Testis (tissue), 3 donors: ENCODE measurements around the gene PLAC8. TPM values are rescaled to one million over a fixed set of nuclear protein-coding genes. Genes with fewer than 3 reads are reported as not detected.

Experiments
- DNase-seq: peaks from one replicate; pipeline ENCODE4 v3.0.0-alpha.2; 2019
- H3K27ac ChIP-seq, 2 donors: fragments of 200-600 bp; sonication (generic); one replicate each; pipeline ENCODE4 v1.5.1; 2019
- H3K27me3 ChIP-seq: fragments of 200-600 bp; sonication (generic); one replicate; pipeline ENCODE4 v1.5.1; 2019
- H3K36me3 ChIP-seq: fragments of 200-600 bp; sonication (generic); one replicate; pipeline ENCODE4 v1.5.1; 2017; ENCODE audit warnings: low read depth; ENCODE audit errors: missing control alignments
- H3K4me1 ChIP-seq: fragments of 200-600 bp; sonication (generic); one replicate; pipeline ENCODE4 v1.5.1; 2019
- H3K4me3 ChIP-seq, 2 donors: fragments of 200-600 bp; sonication (generic); one replicate each; pipeline ENCODE4 v1.5.1; 2017 to 2019
- H3K9me3 ChIP-seq: fragments of 200-600 bp; sonication (generic); one replicate; pipeline ENCODE4 v1.5.1; 2017
- POLR2A ChIP-seq: fragments of 450-650 bp; IDR thresholded peaks from one replicate; pipeline ENCODE4 v1.6.1; 2017; ENCODE audit warnings: antibody characterized with exemption, mild to moderate bottlenecking, moderate library complexity
- WGBS, 2 donors: methylation state at CpG; one replicate each; pipeline ENCODE4 v1.1.5; 2018; 5-methylcytosine and 5-hydroxymethylcytosine counted together
- intact Hi-C: fragments of 100-400 bp; cut with DNase I; formaldehyde crosslinking; loops from one replicate; pipeline ENCODE4 v1.15.1; 2023; ENCODE audit warnings: low total_unique reads
- polyA plus RNA-seq: library from polyadenylated mRNA; stranded (reverse); fragments of 350-450 nt; fragmentation: Illumina TruSeq; extraction: RNeasy Lipid Tissue Mini Kit (QIAGEN cat#74804); gene quantifications from one replicate; pipeline ENCODE4 v1.2.3, GENCODE V29; 2014; ENCODE audit warnings: low read depth, low replicate concordance; ENCODE audit not compliant: insufficient read depth
- total RNA-seq, 2 donors: library from RNA; depleted of rRNA; stranded (reverse); fragments of >200 nt; gene quantifications; one replicate each; pipeline ENCODE4 v1.2.3, GENCODE V29; 2016
- TF ChIP-seq, protein P1 (sequence below), 3 experiments: fragments of 450-650 bp in 2 of 3; fragments of 200-600 bp in 1 of 3; sonication (generic) in 1 of 3; IDR thresholded peaks; one replicate each; pipeline ENCODE4 v1.5.1; 2016 to 2019; ENCODE audit warnings: antibody characterized with exemption in 3 of 3, mild to moderate bottlenecking in 2 of 3, moderate library complexity in 1 of 3

PLAC8 gene
- total and polyA plus RNA-seq, 3 donors from 2014 or later, result 0.55 to 2.0 (median 1.3) TPM

DNA sequence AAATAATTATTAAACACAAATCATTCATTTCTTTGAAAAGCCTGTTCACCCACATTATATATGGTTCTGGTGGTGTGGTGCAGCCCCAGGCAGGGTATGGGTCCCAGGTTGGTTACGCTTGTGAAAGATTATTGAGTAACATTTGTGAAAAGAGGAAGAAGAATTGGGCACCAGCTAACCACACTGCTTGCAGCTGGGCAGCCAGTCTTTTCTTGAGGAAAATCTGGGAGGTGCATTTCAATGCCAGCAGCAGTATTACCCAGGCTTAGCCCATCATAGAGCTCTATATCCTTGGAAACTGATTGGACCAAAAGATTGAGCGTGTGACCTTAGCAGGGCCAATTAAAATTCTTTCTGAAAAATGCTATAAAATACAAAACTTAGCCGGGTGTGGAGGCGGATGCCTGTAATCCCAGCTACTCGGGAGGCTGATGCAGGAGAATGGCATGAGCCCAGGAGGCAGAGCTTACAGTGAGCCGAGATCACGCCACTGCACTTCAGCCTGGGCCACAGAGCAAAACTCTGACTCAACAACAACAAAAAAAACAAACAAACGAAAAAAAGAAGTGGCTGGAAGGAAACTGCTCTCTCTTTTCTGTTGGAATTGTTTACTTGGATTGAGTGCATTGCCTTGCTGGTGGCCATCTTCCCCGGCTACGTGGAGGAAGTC is 9.7 kb upstream of the PLAC8 start:
- whole genome bisulfite sequencing, 2 donors, result 50 to 60% methylated on average over 10 of the region's 10 CpGs
- DNase-seq, result no peak
- intact Hi-C loops, result no loop called here
- Histone ChIP-seq H3K27ac (no peak overlapping the region), H3K9me3 (no peaks in the 10 kb centered on the region), H3K4me1 (no peaks in the 10 kb centered on the region), H3K27me3 (no peaks in the 10 kb centered on the region), H3K36me3 (no peaks in the 10 kb centered on the region), H3K4me3 (no peak overlapping the region)
- no peak for TF ChIP-seq POLR2A
- TF ChIP-seq, protein P1, sequence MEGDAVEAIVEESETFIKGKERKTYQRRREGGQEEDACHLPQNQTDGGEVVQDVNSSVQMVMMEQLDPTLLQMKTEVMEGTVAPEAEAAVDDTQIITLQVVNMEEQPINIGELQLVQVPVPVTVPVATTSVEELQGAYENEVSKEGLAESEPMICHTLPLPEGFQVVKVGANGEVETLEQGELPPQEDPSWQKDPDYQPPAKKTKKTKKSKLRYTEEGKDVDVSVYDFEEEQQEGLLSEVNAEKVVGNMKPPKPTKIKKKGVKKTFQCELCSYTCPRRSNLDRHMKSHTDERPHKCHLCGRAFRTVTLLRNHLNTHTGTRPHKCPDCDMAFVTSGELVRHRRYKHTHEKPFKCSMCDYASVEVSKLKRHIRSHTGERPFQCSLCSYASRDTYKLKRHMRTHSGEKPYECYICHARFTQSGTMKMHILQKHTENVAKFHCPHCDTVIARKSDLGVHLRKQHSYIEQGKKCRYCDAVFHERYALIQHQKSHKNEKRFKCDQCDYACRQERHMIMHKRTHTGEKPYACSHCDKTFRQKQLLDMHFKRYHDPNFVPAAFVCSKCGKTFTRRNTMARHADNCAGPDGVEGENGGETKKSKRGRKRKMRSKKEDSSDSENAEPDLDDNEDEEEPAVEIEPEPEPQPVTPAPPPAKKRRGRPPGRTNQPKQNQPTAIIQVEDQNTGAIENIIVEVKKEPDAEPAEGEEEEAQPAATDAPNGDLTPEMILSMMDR (IDR thresholded peaks at IDR 0.05), result no peak

DNA sequence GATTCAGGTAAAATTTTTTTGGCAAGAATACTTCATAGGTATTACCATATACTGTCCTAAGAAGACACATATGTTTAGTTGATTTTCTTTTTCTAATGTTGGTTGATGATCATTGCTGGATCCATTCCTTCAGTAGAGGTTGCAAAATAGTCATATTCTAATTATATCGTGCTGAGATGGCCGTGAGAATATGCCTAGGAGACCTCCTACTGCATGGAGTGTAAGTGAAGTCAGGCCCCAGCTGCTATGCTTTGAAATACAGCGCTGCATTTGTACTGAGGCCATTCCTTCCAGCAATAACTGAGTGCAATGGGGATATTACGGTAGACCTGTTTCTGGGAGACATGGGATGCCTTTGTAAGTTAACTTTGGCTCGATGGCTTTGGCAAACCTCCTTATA is 6.7 kb upstream of the PLAC8 start:
- WGBS, 2 donors, result 83% methylated on average over 5 of the region's 5 CpGs
- TF ChIP-seq, protein P1 (IDR thresholded peaks at IDR 0.05), result no peak
- no peak for TF ChIP-seq POLR2A
- H3K9me3 ChIP-seq, result no peaks in the 10 kb centered on the region
- H3K27me3 ChIP-seq, result no peaks in the 10 kb centered on the region
- no peaks in the 10 kb centered on the region for H3K4me1 ChIP-seq
- H3K4me3 ChIP-seq, result no peak overlapping the region
- H3K27ac ChIP-seq, result no peak overlapping the region
- DNase-seq, result no peak
- H3K36me3 ChIP-seq, result no peaks in the 10 kb centered on the region
- intact Hi-C loops, result no loop called here

DNA sequence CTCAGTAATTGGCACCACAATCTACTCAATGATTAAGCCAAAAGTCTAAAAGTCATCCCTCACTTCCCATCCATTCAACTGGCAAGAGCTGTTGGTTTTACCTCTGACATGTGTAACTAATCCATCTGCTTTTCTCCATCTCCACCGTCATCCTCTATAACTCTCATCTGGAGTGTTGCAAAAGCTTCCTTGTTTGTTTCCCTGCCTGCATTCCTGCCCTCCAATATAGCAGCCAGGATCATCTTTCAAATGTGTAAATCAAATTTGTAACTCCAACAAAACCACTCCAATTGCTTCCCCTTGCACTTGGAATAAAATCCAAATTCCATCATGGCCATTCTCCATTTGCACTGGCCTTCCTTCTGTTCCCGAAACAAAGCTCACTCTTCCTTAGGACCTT is 4.3 kb upstream of the PLAC8 start:
- Histone ChIP-seq H3K9me3 (no peaks in the 10 kb centered on the region), H3K27me3 (no peaks in the 10 kb centered on the region), H3K4me1 (no peaks in the 10 kb centered on the region), H3K4me3 (no peak overlapping the region), H3K36me3 (no peaks in the 10 kb centered on the region), H3K27ac (no peak overlapping the region)
- 68 to 91% methylated on average over 2 of the region's 2 CpGs for WGBS, 2 donors
- TF ChIP-seq, protein P1 (IDR thresholded peaks at IDR 0.05), result no peak
- no peak for TF ChIP-seq POLR2A
- intact Hi-C loops, result no loop called here
- no peak for DNase-seq

DNA sequence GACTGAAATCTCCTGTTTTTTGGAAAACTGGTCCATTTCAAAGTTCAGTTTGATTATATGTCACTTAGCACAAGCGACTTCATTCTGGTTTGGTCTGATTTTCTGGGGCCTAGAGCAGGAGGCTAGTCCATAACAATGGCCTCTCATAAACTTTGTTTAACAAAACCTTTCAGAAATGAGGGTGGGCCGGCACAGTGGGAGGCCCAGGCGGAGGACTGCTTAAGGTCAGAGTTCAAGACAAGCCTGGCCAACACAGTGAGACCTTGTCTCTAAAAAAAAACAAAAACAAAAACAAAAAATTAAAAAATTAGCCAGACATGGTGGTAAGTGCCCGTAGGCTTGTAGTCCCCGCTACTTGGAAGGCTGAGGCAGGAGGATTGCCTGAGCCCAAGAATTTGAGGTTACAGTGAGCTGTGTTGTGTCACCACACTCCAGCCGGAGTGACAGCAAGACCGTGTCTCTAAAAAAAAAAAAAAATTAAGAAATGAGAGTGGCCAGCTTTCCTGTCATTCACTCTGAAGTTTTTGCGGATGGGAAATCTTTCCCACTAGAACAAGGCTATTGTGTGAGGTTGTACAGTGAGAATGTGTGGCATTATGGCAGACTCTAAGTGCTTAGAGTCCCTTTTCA is 1.2 kb upstream of the PLAC8 start:
- no peaks in the 10 kb centered on the region for H3K9me3 ChIP-seq
- DNase-seq, result no peak
- H3K27me3 ChIP-seq, result no peaks in the 10 kb centered on the region
- TF ChIP-seq, protein P1 (IDR thresholded peaks at IDR 0.05), result no peak
- H3K4me3 ChIP-seq, result no peak overlapping the region
- intact Hi-C loops, result no loop called here
- H3K27ac ChIP-seq, result no peak overlapping the region
- 78 to 87% methylated on average over 8 of the region's 8 CpGs for WGBS, 2 donors
- H3K4me1 ChIP-seq, result no peaks in the 10 kb centered on the region
- H3K36me3 ChIP-seq, result no peaks in the 10 kb centered on the region

DNA sequence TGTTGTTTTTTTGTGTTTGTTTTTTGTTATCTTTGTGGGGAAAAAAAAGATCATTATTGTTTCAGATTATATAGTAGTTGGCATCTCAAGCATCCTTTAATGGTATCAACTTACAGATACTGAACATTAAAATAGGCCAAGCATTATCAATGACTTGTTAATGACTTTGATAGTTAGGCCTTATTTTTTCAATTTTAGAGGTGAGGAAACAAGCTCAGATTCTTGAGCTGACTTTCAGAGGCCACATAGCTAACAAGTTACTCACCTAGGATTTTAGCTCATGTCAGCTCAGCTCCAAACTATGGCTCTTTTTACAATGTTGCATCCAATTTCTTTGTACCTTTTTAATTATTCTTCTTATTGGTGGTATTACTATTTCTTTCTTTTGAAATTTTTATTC is 471 bp upstream of the PLAC8 start:
- DNase-seq, result no peak
- no peak overlapping the region for H3K27ac ChIP-seq
- no peaks in the 10 kb centered on the region for H3K4me1 ChIP-seq
- H3K27me3 ChIP-seq, result no peaks in the 10 kb centered on the region
- intact Hi-C loops, result no loop called here
- no peaks in the 10 kb centered on the region for H3K9me3 ChIP-seq
- H3K36me3 ChIP-seq, result no peaks in the 10 kb centered on the region
- TF ChIP-seq, protein P1 (IDR thresholded peaks at IDR 0.05), result no peak
- no peak for TF ChIP-seq POLR2A
- H3K4me3 ChIP-seq, result no peak overlapping the region
